HG03097 (cell line): ENCODE data around the gene WDR74.
A peak's percentile ranks its signal among the peaks of the same experiment; 100 is the strongest.
"Not testable (repeated sequence)": the region's sequence is repeated elsewhere in the genome, so short reads cannot be mapped to it uniquely, and the experiment has no call there.

Experiments
- ATAC-seq: cut with Tn5 transposase; IDR thresholded peaks from one replicate; pipeline ENCODE4 v1.9.1; 2021; ENCODE audit not compliant: unreplicated experiment, low FRiP score

WDR74 gene

DNA sequence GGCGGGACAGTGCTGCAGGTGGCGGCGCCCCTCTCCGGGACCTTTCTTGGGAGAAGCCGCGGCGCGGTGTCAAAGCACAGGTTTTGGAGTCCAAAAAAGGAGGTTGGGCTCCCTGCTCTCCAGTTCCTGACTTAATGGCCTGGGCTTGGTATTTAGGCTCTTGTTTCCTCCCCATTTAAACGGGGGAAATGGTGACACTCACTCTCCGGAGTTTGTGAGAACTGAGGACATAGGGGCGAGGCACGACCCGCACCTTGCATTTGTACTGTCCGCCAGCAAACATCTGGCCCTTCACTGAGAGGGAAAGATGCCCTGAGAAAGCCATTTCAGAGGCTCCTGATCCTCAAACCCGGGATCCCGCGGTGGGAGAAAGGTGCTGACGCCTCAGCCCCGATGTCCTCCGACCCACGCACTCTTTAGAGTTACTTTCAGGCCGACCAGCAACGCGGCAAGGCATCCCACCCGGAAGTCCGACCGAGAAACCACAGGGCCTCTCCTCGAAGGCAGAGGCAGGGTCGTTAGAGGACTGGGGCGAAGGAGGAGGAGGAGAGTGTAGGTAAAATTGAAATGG lies 2.9 kb upstream of the WDR74 start:
- no peak for ATAC-seq

DNA sequence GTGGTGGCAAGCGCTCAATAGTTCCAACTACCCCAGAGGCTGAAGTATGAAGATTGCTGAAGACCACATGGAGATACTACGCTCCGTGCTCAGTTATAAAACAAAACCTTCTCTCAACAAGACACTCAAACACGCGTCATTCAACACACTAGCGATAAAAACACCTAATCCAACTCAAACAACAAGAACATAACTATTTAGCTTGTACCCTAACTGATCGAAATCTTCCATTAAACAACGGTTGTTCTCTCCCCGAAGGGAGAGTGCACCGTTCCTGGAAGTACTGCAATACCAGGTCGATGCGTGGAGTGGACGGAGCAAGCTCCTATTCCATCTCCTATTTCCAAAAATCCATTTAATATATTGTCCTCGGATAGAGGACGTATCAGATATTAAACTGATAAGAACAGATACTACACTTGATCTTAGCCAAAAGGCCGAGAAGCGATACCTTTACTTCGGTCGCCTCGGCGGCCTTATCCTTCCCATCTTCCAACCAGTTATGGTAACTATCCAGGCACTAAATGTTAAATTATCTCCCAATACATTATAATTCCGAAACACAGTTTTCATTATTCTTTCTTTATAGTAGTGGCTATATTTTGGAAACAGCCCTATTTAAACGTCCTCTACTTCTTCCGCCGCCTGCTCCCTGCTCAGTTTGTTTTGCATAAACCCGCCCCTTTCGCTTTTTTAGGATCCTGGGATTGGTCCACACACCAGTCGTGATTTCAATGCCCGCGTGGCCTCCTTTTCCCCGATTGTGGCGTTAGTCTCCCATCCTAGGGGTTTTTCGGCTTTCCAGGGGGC lies 2.2 kb upstream of the WDR74 start:
- ATAC-seq = peak; percentile 54

DNA sequence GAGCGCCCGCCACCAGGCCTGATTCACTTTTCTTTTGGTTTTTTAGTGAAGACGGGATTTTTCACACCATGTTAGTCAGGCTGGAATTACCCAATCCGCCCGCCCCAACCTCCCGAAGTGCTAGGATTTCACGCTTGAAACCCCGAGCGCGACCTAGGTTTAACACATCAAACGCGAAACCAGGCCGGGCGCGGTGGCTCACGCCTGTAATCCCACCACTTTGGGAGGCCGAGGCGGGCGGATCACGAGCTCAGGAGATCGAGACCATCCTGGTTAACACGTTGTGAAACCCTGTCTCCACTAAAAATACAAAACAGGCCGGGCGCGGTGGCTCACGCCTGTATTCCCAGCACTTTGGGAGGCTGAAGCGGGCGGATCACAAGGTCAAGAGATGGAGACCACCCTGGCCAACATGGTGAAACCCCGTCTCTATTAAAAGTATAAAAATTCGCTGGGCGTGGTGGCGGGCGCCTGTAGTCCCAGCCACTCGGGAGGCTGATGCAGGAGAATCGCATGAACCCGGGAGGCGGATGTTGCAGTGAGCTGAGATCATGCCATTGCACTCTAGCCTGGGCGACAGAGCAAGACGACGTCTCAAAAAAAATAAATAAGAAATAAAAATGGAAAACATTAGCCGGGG lies 1.5 kb upstream of the WDR74 start:
- not testable (repeated sequence) for ATAC-seq

DNA sequence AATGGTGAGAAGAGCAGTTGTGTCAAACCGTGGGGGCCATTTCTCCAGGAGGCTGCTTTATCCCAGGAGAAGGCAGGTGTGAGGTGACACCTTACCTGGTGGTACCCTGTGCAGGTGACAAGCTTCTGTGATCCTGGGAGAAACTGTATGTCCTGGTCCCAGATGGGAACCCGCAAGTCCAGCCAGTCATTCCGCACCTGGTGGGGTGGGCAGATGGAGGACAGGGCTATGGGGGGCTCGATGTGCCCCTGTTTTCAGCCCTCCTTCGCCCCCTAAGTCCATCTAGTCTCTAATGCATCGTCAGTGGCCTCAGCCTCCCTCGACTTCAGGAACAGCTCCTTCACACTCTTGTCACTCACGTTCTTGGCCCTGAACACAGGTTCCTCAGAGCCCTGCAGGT lies 4.1 kb downstream of the WDR74 start:
- ATAC-seq = no peak

DNA sequence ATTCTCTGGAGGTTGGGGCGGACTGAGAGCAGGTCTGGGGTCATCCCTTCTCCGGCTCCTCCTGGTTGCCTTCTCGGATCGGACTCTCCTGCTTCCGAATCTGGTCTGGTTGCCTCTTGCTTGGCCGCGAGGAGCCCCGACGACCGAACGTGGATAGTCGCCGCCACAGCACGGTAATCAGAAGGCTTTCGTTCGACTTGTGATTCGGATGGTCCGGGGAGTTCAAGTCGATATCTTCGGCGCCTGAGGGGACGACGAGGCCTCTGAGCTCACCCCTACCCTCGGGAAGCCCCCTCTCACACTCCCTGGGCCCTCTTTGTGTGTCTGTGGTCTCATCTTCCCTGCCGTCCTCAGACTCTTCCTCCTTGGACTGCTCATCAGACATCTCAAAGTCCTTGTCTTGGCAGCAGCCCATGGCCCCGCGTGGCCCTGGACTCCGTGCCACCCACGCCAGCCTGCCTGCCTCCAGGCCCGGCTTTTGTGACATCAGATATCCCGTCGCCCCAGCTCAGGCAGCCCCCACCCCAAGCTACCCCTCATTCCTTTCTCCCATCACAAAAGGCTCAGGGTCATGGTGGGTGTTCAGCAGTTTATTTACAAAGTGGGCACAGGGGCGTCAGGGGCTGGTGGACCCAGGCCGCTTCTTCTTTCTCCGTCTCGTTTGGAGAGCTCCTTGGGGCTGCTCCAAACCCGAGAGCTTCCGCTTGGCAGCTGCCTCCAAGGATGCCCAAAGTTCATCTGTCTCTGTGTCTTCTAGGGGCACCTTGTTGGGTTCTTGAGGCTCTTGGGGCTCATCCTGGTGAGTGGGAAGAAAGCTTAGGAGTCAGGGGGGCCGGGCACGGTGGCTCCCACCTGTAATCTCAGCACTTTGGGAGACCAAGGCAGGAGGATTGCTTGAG lies 6.8 kb downstream of the WDR74 start, which contains the start of gene TEX54:
Gene TEX54 (minus strand): TSS at position 506 of the 899 bp plus-strand sequence.
- ATAC-seq = peak; percentile 4

DNA sequence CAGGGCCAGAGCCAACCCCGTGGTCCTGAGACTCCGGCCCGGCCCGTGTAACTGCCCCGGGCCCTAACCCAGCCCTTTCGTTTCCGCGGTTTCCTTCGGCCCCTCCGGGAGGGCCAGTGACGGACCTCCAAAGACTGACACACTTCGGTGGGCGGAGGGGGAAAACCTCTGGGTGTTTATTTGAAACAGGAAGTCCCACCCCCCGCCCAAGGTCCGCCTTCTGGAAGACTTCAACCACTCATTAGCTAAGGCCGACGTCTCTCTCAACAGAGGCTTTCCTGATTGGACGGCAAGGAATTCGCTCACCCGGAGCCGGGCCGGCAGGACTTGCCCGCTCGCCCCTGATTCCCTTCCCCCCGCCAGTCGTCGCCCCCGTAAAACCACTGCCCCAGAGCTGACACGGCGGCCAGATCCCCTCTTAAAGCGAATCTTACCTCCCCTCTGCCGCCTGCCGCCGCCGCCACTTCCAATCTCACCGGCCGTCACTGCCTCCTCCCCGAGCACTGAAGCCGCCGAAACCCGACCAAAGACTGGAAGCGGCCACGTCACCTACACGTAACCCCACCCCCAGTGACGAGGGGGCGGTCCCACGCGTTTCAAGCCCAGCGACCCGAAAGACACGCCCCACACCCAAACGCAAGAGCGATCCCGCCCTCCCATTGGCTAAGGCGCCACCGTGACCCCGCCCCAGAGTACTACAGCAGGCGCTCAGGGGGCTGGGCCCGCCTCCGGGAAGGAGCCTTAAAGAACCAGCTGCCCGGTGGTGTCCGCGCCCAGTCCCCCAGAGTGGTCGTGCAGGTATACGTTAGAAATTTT lies 7.7 kb downstream of the WDR74 start, which contains the start of gene STX5:
Gene STX5 (minus strand): TSS at position 532 of the 816 bp plus-strand sequence. CDS start 808 bp downstream, outside the sequence.
- peak; percentile 69 for ATAC-seq

DNA sequence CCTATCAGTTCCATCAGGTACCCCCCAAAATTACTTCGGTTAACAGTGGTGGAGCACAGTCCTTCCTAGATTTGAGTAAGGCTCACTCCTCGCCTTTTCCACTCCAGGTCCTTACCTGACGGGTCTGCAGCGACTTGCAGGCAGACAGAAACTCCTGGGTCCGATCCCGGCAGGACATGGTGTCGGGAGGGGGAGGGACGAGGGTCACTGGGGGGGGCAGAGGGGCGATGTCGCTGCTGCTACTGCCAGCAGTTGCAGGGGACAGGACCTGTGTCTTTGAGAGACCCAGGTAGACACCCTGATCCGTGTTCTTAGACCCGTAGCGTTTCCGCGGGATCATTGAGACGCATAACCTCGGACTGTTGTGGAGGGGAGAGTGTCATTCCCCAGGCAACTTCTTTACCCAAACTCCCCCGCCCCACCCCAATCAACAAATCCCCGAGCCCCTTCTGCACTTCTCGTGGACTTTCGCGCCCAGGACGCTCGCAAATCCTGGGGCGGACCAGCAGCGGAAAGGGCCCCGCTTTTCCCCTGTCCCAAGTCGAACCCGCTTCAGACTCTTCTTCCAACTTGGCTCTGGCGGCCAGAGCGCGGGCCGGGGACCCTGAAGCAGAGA lies 8.4 kb downstream of the WDR74 start:
- no peak for ATAC-seq

DNA sequence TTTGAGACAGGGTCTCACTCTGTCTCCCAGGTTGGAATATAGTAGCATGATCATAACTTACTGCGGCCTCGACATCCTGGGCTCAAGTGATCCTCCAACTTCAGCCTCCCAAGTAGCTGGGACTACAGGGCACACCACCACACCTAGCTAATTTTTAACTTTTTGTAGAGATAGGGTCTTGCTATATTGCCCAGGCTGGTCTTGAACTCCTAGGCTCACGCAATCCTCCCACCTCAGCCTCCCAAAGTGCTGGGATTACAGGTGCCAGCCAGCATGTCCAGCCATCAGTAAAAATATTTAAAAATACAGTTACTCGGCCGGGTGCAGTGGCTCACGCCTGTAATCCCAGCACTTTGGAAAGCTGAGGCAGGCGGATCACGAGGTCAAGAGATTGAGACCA lies 11.3 kb downstream of the WDR74 start:
- not testable (repeated sequence) for ATAC-seq

DNA sequence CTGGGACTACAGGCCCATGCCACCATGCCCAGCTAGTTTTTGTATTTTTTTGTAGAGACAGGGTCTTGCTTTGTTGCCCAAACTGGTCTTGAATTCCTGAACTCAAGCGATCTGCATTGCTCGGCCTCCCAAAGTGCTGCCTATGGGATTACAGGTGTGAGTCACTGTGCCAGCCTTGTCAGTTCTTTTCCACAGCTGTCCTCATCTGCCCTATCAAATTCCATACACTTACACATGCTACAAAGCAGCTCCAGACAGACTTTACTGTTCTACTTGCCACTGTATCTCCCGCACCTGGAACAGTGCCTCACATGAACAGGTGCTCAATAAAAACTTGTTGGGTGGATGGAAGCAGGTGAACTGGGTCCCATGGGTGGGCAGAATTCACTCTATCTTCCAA lies 15.7 kb downstream of the WDR74 start:
- ATAC-seq = no peak

DNA sequence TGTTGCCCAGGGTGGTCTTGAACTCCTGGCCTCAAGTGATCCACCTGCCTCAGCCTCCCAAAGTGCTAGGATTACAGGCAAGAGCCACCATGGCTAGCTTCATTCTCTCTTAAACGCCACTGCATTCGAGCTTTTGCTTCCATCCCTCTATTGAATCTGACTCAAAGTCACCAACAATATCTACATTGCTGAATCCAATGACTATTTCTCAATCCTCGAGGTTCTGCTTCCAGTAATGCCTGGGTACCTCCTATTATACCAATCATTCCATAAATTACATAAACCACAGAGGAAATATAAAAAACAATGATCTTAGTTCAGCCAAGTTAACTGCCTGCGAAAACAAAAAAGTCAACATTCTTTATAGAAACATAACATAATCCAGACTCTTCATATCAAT lies 22.3 kb downstream of the WDR74 start:
- ATAC-seq = no peak

DNA sequence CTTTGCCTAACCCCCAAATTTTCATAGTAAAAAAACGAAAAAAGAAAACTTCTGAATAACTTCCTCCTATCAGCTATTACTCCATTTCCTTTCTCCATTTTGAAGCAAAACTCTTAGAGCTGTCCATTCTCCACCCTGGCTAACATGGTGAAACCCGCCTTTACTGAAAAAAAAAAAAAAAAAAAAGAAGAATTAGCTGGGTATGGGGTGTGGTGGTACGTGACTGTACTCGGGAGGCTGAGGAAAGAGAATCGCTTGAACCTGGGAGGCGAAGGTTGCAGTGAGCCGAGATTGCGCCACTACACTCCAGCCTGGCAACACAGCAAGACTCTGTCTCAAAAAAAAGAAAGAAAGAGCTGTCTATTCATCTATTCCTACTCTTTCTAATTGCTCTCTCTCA lies 22.8 kb downstream of the WDR74 start:
- ATAC-seq = no peak

DNA sequence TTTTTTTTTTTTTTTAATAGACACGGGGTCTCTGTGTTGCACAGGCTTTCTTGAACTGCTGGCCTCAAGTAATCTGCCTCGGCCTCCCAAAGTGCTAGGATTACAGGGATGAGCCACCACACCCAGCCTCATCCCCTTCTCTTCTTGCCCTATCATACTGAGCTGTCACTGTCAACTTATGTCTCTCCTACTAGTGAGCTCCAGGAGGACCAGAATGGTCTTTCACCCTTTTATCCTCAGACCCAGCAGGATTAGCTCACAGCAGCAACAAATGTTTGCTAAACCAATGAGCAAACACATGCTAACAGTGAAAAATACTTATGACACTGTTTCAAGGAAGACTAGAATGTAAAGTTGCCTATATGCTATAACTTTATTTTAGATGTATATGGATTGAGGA lies 27.7 kb downstream of the WDR74 start:
- no peak for ATAC-seq

DNA sequence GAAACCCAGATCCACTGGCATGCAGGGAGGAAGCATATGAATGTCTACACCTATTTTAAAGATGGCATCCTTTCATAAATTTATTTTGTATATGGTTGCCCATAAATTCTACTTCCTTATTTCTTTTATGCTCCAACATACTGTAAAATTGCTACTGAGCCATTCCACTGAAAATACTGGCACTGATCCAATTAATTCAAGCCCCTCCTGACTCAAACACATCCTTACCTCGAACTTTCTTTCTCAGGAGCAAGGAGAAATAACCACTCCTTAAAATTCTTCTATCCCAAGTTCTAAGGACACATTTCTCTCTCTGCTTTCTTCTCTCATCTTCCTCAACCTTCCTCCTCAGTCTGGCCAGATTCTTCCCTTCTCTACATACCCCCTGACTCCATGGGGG lies 28.6 kb downstream of the WDR74 start:
- no peak for ATAC-seq

DNA sequence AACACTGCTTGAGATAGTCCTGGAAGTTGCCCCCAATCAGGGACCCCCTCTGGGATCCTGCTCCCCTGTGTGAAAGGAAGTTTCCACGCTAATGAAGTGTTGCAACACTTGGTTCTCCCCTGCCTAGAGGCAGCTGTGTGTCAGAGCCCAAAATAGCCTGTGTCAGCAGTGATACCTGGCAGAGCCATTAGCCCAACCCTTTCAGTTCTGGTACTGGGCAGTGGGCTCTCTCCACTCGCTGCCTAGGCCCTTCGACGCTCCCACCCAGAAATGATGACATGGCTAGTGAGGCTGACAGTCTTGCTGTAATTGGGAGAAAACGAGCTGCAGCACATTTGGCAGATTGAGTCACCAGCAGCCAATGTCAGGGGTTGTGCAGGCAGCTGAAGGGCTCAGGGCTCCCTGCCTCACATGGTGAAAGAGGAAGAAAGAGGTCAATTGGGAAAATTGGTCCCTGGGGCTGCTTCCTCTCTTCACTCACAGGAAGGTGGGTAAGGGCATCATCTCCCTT lies 32.7 kb downstream of the WDR74 start:
- no peak for ATAC-seq

DNA sequence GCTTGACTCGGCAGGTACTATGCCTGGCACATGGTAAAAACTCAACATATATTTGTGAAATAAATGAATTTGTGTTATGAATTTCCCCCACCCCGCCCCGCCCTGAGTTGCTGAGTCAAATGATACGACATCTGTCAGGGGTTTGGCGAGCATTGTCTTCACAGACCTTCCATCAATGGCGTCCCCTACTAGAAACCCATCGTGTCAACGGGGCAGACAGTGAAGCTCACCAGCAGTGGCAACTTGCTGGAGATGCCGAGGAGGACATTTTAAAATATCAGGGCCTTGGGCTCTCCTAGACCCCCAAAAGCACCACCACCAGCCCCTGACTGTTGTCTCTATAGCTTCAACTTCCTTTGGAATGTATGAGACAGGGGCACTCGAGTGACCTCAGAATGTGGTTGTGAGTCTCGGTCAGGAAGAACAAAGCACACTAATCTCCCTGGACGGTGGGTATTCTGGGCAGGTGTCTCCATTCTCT lies 33.4 kb downstream of the WDR74 start:
- no peak for ATAC-seq

DNA sequence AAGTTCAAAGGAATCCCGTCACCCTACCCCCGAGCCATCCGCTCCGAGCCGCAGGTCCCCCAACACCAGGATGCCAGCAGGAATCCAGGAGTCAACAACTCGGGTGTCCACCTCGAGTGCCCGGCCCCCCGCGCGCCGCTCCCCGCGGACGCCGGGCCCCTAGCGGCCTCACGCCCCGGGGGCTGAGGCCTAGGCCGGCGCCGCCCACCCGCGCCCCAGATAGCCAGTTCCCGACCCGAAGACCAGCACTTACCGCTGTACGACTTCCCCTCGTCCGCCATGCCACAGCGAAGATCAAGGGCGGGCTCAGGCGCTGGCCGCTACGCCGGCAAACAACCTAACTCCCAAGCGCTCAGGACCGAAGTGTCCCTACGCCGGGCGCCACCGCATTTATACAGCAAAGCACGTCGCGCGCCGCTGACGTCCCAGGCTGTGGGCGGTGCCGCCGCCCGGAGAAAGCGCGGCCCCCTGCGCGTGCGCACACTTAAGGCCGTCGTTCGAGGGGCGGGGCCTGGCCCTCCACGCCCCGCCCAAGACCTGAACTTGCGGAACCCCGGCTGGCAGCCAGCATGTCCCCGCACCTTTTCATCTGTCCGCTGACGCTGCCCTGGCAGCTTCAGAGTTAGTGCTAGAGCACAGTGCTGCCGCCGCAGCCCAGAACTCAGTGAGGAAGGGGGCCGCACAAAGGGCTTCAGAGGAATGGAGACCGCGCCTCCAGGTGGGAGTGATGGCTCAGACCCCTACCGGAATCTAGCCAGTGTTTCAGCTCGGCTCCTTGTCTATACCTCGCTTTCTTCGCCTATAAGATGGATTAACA lies 34.1 kb downstream of the WDR74 start, which contains the start of gene NXF1:
Gene NXF1 (minus strand): TSS at position 365 of the 817 bp plus-strand sequence. CDS start 84 bp downstream, at position 281.
- peak; percentile 81 for ATAC-seq

DNA sequence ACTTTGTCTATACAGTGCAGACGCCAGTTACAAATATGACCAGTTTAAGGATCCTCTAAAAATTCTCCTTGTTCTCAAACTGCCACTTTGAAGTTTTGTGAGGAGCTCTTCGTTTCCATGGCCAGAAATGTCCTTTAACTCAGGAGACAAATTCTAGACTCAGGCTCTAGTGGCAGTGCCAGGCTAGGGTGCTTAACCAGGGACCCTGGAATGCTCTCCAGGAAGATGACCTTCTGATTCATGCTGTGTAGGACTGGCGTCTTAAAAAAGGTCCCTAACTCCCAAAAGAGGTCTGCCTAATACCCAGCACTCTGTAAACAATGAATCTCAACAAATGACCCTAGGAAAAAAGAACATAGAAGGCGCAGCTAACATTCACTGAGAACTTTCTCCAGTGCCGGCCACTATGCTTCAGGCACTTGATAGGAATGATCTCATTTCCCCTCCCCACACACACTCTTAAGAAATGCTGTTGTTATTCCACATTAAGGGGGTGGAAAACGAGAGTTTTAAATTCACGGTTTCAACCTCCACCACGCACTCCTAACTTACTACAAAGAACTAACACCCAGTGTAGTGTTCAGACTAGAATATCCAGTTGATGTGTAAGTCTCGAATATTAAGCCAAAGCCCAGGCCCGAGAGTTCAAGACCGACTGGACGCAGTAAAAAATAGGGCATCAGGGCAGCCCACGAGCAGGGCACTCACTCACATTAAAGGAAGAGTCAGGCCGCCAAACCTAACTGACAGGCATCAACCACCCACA lies 34.9 kb downstream of the WDR74 start:
- ATAC-seq = peak; percentile 18
